ENCODE results near the gene GORASP1. TPM values are rescaled to one million over a fixed set of nuclear protein-coding genes. Genes with fewer than 3 reads are reported as not detected.

Gene GORASP1
- total and polyA plus RNA-seq, 2 of the 13 experiments (the other 11 are each of a cell fraction or from before 2014, with no cell fraction given), result 36.4 to 39.8 TPM

- 0 out of 2 replicates have a peak, but pooled peaks have one; percentile 43 for TF ChIP-seq IKZF5 (CRISPR knock-in tag; IDR thresholded peaks at IDR 0.05)
- no peak for TF ChIP-seq MTERF4 (CRISPR knock-in tag; IDR thresholded peaks at IDR 0.05)
- no peak for TF ChIP-seq HOXA9 (CRISPR knock-in tag; IDR thresholded peaks at IDR 0.05; ENCODE audit: borderline replicate concordance)
- no peak for TF ChIP-seq ZNF598 (CRISPR knock-in tag; IDR thresholded peaks at IDR 0.05; ENCODE audit: borderline replicate concordance)
- TF ChIP-seq ZNF790 (CRISPR knock-in tag; IDR thresholded peaks at IDR 0.05; ENCODE audit: borderline replicate concordance), result no peak
- TF ChIP-seq HIC2 (CRISPR knock-in tag; IDR thresholded peaks at IDR 0.05; ENCODE audit: low read depth), result no peak
- TF ChIP-seq MTF1 (CRISPR knock-in tag; IDR thresholded peaks at IDR 0.05), result no peak
- no peak for TF ChIP-seq NR1H2 (CRISPR knock-in tag; IDR thresholded peaks at IDR 0.05; ENCODE audit: borderline replicate concordance, low read depth)
- peak; percentile 98 for TF ChIP-seq ZNF281 (CRISPR knock-in tag; IDR thresholded peaks at IDR 0.05; ENCODE audit: borderline replicate concordance)
- TF ChIP-seq DZIP1 (CRISPR knock-in tag; IDR thresholded peaks at IDR 0.05), result no peak
- no peak for TF ChIP-seq DRAP1 (CRISPR knock-in tag; IDR thresholded peaks at IDR 0.05)
- TF ChIP-seq RFX5 (IDR thresholded peaks at IDR 0.05; ENCODE audit: low read depth, low read length), result no peak
- no peak for TF ChIP-seq ATM (IDR thresholded peaks at IDR 0.05; ENCODE audit: borderline replicate concordance)
- TF ChIP-seq SNAPC5 (CRISPR knock-in tag; IDR thresholded peaks at IDR 0.05; ENCODE audit: borderline replicate concordance), result no peak
- peak; percentile 82 for TF ChIP-seq ZNF143 (CRISPR knock-in tag; IDR thresholded peaks at IDR 0.05)
- TF ChIP-seq ZNF563 (CRISPR knock-in tag; IDR thresholded peaks at IDR 0.05), result no peak
- no peak for TF ChIP-seq ZNF550 (CRISPR knock-in tag; IDR thresholded peaks at IDR 0.05; ENCODE audit: borderline replicate concordance)
- peak; percentile 9; the same call in 1 of the 2 replicates for TF ChIP-seq RARA (CRISPR knock-in tag; IDR thresholded peaks at IDR 0.05)
These were observed 47.0 kb upstream of the GORASP1 start (continued) for GRCh38 chr3:39154280-39155021.
